GM12878 (cell line): Measurements from ENCODE around the gene PRKG1.

ENCODE experiments used
- ASH2L ChIP-seq: fragments of 300-600, 200-600 bp; sonication (generic); IDR thresholded peaks from 2 replicates; pipeline ENCODE4 v1.6.1; 2017; ENCODE audit warnings: low read depth, mild to moderate bottlenecking, borderline replicate concordance
- BRCA1 ChIP-seq: IDR thresholded peaks from 2 replicates; pipeline ENCODE4 v1.6.1; 2011; ENCODE audit warnings: low read depth, low read length, improper control_type of control experiment
- CEBPZ ChIP-seq: fragments of 150-350 bp; IDR thresholded peaks from 2 replicates; pipeline ENCODE4 v1.6.1; 2016; ENCODE audit warnings: low read depth, low read length
- GABPA ChIP-seq: IDR thresholded peaks from 2 replicates; pipeline ENCODE4 v1.6.1; 2014; ENCODE audit warnings: antibody characterized with exemption, low read depth, mild to moderate bottlenecking, inconsistent platforms
- HDAC2 ChIP-seq: fragments of 200-600 bp; sonication (generic); IDR thresholded peaks from 2 replicates; pipeline ENCODE4 v1.6.1; 2017
- JUND ChIP-seq: IDR thresholded peaks from 2 replicates; pipeline ENCODE4 v1.6.1; 2012; ENCODE audit warnings: low read depth, mild to moderate bottlenecking, low read length, improper control_type of control experiment, moderate library complexity
- MXI1 ChIP-seq: fragments of 150-350 bp; IDR thresholded peaks from 2 replicates; pipeline ENCODE4 v1.6.1; 2011; ENCODE audit warnings: low read depth, mild to moderate bottlenecking, inconsistent platforms, low read length, improper control_type of control experiment
- NR2C1 ChIP-seq: fragments of 450-650 bp; IDR thresholded peaks from 2 replicates; pipeline ENCODE4 v1.6.1; 2017; ENCODE audit warnings: antibody characterized with exemption, mild to moderate bottlenecking, moderate library complexity
- NR2C2 ChIP-seq: IDR thresholded peaks from 2 replicates; pipeline ENCODE4 v1.6.1; 2011; ENCODE audit warnings: borderline replicate concordance, low read depth; ENCODE audit not compliant: control insufficient read depth, insufficient read length
- RB1 ChIP-seq: fragments of 450-650 bp; formaldehyde crosslinking; IDR thresholded peaks from 2 replicates; pipeline ENCODE4 v1.6.1; 2017; ENCODE audit warnings: mild to moderate bottlenecking, borderline replicate concordance
- RFX5 ChIP-seq: IDR thresholded peaks from 2 replicates; pipeline ENCODE4 v1.6.1; 2011; ENCODE audit warnings: low read depth, low read length, improper control_type of control experiment
- SIN3A ChIP-seq: IDR thresholded peaks from 2 replicates; pipeline ENCODE4 v1.6.1; 2012; ENCODE audit warnings: low read depth, low read length, improper control_type of control experiment
- TCF12 ChIP-seq: IDR thresholded peaks from 2 replicates; pipeline ENCODE4 v1.6.1; 2011; ENCODE audit warnings: low read depth, mild to moderate bottlenecking, low read length
- TF ChIP-seq, protein P1 (sequence below), 3 experiments: IDR thresholded peaks in 2 of 3; conservative IDR thresholded peaks in 1 of 3; 2 replicates each; pipeline ENCODE4 v1.5.1; 2011; ENCODE audit warnings: low read depth in 3 of 3, low read length in 3 of 3, mild to moderate bottlenecking in 3 of 3, control low read depth in 2 of 3, moderate library complexity in 2 of 3, inconsistent platforms in 1 of 3, mixed read lengths in 1 of 3; ENCODE audit not compliant: control insufficient read depth in 2 of 3, insufficient read depth in 1 of 3; ENCODE audit errors: extremely low read depth in 1 of 3

DNA sequence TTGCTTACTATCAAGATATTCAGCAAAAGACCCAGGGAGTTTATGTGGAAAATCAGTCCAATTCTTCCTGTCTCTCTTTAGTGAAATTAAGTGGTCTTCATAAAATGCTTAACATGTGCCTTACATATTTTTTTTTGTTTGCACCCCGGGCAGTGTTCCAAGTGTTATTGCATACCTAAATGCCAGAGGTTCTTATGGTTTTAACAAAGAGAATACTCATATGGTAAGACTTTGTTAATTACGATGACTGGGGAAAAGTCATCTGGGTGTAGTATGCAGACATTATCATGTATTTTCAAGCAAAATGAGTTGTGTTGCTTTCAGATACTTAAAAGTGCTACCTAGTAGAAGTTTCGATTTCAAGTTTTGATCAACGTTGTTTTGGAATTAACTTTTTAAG, 82.6 kb downstream of the PRKG1 start:
- TF ChIP-seq GABPA = no peak
- TF ChIP-seq NR2C1 = no peak
- TF ChIP-seq TCF12 = no peak
- TF ChIP-seq BRCA1 = no peak
- no peak for TF ChIP-seq JUND
- TF ChIP-seq, protein P1, sequence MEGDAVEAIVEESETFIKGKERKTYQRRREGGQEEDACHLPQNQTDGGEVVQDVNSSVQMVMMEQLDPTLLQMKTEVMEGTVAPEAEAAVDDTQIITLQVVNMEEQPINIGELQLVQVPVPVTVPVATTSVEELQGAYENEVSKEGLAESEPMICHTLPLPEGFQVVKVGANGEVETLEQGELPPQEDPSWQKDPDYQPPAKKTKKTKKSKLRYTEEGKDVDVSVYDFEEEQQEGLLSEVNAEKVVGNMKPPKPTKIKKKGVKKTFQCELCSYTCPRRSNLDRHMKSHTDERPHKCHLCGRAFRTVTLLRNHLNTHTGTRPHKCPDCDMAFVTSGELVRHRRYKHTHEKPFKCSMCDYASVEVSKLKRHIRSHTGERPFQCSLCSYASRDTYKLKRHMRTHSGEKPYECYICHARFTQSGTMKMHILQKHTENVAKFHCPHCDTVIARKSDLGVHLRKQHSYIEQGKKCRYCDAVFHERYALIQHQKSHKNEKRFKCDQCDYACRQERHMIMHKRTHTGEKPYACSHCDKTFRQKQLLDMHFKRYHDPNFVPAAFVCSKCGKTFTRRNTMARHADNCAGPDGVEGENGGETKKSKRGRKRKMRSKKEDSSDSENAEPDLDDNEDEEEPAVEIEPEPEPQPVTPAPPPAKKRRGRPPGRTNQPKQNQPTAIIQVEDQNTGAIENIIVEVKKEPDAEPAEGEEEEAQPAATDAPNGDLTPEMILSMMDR (IDR thresholded peaks at IDR 0.05 in 2 of 3, conservative IDR thresholded peaks at IDR 0.05 in 1 of 3; ENCODE audit: control insufficient read depth in 2 of 3, extremely low read depth in 1 of 3, insufficient read depth in 1 of 3, low read depth in 3 of 3, low read length in 3 of 3) = no peak
- no peak for TF ChIP-seq ASH2L
- TF ChIP-seq MXI1 = no peak
- TF ChIP-seq SIN3A = no peak
- TF ChIP-seq HDAC2 = no peak
- no peak for TF ChIP-seq NR2C2
- TF ChIP-seq RB1 = no peak
- no peak for TF ChIP-seq CEBPZ
- no peak for TF ChIP-seq RFX5
